CD4-positive, alpha-beta T cell treated with Interferon alpha-2 for 1 hour (primary cell): ENCODE measurements around the gene CLDN15.

ENCODE experiments used
- DNase-seq, 2 donors: peaks; one replicate each; pipeline ENCODE4 v3.0.0-alpha.2; 2020 to 2022

The CLDN15 gene

GRCh38 chr7:101195884-101196283 is 41.7 kb downstream of the CLDN15 start:
- DNase-seq, result no peak

GRCh38 chr7:101189109-101189508 is 48.5 kb downstream of the CLDN15 start:
- DNase-seq, result no peak

- no peak for DNase-seq
Observed at GRCh38 chr7:101186844-101187428, 50.7 kb downstream of the CLDN15 start.

GRCh38 chr7:101186194-101186593 is 51.4 kb downstream of the CLDN15 start:
- no peak for DNase-seq

GRCh38 chr7:101185258-101185839 is 52.3 kb downstream of the CLDN15 start:
- DNase-seq, result no peak
